GM13977 (cell line): ENCODE data around the gene ERBB4.

Experiments
- DNase-seq: peaks from one replicate; pipeline ENCODE4 v3.0.0; 2012; ENCODE audit warnings: low spot score
- in situ Hi-C: fragments of 300-500 bp; cut with MboI; formaldehyde crosslinking; loops from one replicate; pipeline ENCODE4 v1.12.0; 2022; ENCODE audit warnings: low sequenced_read_pairs, low pct_unique_long_range_greater_than_20kb, mixed read lengths, inconsistent platforms; ENCODE audit not compliant: unreplicated experiment
- TF ChIP-seq, protein P1 (sequence below): IDR thresholded peaks from 2 replicates; pipeline ENCODE4 v1.5.1; 2012; ENCODE audit warnings: mild to moderate bottlenecking, control low read depth; ENCODE audit not compliant: insufficient read depth; ENCODE audit errors: extremely low read depth, missing control alignments

Gene ERBB4

DNA sequence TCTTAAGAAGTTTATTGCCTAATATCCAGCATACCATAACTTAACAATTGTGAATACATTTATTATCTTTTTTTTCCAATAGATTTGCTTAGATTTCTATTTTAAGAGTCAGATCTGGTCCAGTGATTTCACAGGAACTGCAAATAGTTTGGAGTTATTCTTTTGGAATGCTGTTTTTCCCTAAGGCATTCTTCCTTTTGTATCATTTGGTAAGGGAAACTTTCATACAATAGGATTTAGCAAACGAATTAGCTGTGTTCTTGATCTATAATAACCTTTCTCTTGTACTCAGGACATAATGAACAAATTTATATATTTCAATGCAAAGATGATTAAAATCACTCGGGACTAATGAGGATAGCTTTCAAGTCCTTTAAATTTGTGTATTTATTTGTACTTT, 201.6 kb downstream of the ERBB4 start:
- DNase-seq, result no peak
- in situ Hi-C loops, result no loop called here
- TF ChIP-seq, protein P1, sequence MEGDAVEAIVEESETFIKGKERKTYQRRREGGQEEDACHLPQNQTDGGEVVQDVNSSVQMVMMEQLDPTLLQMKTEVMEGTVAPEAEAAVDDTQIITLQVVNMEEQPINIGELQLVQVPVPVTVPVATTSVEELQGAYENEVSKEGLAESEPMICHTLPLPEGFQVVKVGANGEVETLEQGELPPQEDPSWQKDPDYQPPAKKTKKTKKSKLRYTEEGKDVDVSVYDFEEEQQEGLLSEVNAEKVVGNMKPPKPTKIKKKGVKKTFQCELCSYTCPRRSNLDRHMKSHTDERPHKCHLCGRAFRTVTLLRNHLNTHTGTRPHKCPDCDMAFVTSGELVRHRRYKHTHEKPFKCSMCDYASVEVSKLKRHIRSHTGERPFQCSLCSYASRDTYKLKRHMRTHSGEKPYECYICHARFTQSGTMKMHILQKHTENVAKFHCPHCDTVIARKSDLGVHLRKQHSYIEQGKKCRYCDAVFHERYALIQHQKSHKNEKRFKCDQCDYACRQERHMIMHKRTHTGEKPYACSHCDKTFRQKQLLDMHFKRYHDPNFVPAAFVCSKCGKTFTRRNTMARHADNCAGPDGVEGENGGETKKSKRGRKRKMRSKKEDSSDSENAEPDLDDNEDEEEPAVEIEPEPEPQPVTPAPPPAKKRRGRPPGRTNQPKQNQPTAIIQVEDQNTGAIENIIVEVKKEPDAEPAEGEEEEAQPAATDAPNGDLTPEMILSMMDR, result no peak

DNA sequence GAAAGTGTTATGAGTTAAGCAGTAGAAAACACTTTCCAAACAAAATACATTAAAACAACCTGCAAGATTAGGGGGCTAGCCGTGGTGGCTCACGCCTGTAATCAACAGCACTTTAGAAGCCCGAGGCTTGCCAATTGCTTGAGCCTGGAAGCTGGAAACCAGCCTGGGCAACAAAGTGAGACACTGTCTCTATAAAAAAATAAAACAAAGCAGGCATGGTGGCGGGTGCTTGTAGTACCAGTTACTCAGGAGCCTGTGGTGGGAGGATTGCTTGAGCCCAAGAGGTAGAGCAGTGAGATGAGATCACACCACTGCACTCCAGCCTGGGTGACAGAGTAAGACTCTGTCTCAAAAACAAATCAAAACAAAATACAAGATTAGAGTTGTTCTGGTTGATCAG, 208.3 kb downstream of the ERBB4 start:
- TF ChIP-seq, protein P1, result no peak
- no peak for DNase-seq
- in situ Hi-C loops, result no loop called here

DNA sequence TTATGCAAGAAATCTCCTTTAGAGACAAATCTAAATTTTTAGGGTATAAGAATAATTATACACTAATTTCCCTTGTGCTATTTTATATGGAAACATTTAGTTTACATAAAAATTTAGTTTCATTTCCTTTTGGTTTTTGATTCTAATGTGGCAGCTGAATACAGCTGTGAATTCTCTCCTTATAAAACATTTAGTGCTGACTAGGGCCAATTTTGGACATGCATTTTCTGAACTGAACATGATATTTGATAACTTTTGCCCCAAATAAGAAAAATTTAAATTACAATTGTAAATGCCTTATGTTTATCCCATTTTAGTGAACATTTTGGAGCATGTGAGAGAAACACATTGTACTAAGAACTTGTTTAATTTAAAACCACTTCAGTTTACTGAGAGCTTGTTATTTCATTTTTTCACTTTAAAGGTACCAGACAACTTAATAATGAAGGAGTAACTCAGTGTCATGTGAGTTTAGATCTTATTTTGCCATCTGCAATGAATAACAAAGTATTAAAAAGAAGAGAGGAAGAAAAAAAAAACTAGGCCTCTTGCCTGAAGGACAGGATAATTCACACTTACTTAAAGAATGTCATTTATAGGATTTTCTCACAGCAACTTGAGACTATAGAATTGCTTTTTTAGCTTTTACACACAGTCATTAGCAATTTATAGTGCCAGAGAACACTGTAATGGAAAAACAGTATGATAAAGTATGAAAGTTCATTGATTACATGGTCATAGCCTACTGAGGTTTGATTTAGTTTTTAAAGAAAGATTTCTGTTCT, 209.7 kb downstream of the ERBB4 start:
- TF ChIP-seq, protein P1, result no peak
- in situ Hi-C loops, result no loop called here
- no peak for DNase-seq

DNA sequence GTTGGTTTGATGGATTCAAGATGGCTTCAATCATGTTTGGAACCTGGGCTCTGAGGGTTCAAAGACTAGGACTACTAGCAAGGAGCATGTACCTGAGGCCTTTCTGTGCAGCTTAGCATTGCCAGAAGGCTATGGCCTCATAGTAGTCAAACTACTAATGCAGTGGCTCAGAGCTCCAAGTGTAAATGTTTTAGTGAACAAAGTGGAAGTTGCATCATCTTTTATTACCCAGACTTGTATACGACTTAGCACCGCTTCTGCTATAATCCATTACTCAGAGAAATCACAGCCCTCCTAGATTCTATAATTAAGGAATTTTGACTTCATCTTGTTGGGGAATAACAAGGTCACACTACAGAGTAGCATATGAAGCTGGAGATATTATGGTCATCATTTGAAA, 210.5 kb downstream of the ERBB4 start:
- TF ChIP-seq, protein P1, result no peak

DNA sequence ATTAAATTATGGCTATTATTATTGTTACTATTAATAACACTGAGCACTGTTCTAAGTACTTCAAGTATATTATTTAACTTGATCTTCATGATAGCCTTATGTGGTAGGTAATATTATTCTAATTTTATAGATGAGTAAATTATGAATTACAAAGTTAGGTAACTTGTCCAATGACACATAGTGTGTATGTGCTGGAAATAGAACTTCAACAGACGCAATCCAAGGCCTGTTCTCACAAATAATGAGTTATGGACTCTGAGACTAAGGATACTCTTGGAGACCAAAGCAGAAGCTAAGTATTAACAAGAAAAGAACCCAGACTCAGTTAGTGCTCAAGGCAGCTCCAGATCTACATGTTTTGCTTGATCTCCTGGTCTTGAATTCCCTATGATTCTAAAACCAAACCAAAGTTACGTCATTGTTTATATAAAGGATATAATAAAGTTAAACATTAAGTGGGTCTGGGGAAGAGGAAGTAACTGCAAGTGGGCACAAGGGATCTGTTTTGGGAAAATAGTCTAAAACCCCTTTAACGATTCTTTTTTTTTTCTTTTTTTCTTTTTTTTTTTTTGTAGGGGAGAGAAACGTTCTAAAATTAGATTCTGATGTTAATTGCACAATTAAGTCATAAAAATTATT, 211.3 kb downstream of the ERBB4 start:
- TF ChIP-seq, protein P1, result no peak
- DNase-seq, result no peak
- in situ Hi-C loops, result no loop called here

More for the DNA sequence above, 210.5 kb downstream of the ERBB4 start:
- no peak for DNase-seq
- in situ Hi-C loops, result no loop called here

DNA sequence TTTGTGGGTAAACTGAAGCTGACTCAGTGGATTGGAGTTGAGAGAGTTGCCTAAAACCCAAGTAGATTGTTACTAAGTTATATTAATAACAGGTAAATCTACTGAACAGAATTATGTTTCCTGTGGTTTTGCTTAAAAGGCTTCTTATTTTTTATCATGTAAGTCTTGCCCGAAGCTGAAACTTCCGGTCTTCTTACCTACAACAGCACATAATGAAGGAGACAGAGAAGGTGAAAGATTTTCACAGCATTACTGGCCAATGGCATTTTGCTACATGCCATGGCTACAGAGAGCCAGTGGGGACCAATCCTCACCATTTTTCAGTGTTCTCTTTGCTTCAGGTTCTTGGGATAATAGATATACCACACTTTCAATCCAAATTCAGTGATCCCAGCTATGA, 220.0 kb downstream of the ERBB4 start:
- TF ChIP-seq, protein P1, result no peak
- in situ Hi-C loops, result no loop called here
- no peak for DNase-seq
